H9 (cell line): ENCODE measurements around the gene PSAPL1. TPM values are rescaled to one million over a fixed set of nuclear protein-coding genes. Genes with fewer than 3 reads are reported as not detected.

Experiments used
- DNase-seq: peaks from one replicate; pipeline ENCODE4 v3.0.0-alpha.2; 2017
- H2AFZ ChIP-seq: one replicate; pipeline ENCODE4 v1.6.1; 2013; ENCODE audit warnings: mild to moderate bottlenecking, low read length, control low read depth, moderate library complexity
- H2AK5ac ChIP-seq: 2 replicates; pipeline ENCODE4 v1.6.1; 2013; ENCODE audit warnings: low read length, control low read depth, mixed read lengths; ENCODE audit not compliant: insufficient read length
- H2BK120ac ChIP-seq: one replicate; pipeline ENCODE4 v1.6.1; 2013; ENCODE audit warnings: low read depth, mild to moderate bottlenecking, low read length, control low read depth, inconsistent platforms; ENCODE audit not compliant: poor library complexity, severe bottlenecking
- H2BK12ac ChIP-seq: 2 replicates; pipeline ENCODE4 v1.6.1; 2013; ENCODE audit warnings: low read length, control low read depth, mixed read lengths, low read depth; ENCODE audit not compliant: insufficient read length
- H2BK15ac ChIP-seq: 2 replicates; pipeline ENCODE4 v1.6.1; 2013; ENCODE audit warnings: low read depth, low read length, control low read depth
- H2BK20ac ChIP-seq: one replicate; pipeline ENCODE4 v1.6.1; 2013; ENCODE audit warnings: low read depth, mild to moderate bottlenecking, low read length, control low read depth, inconsistent platforms; ENCODE audit not compliant: poor library complexity, severe bottlenecking
- H2BK5ac ChIP-seq: 2 replicates; pipeline ENCODE4 v1.6.1; 2013; ENCODE audit warnings: low read length, control low read depth, mixed read lengths; ENCODE audit not compliant: insufficient read length
- H3K14ac ChIP-seq: 2 replicates; pipeline ENCODE4 v1.6.1; 2013; ENCODE audit warnings: low read length, control low read depth; ENCODE audit not compliant: insufficient read depth
- H3K18ac ChIP-seq: 2 replicates; pipeline ENCODE4 v1.6.1; 2013; ENCODE audit warnings: low read depth, mild to moderate bottlenecking, mixed read lengths, low read length, control low read depth; ENCODE audit not compliant: insufficient read length
- H3K23ac ChIP-seq: 2 replicates; pipeline ENCODE4 v1.6.1; 2013; ENCODE audit warnings: low read length, control low read depth, mixed read lengths, low read depth; ENCODE audit not compliant: insufficient read length
- H3K23me2 ChIP-seq: 2 replicates; pipeline ENCODE4 v1.6.1; 2013; ENCODE audit warnings: low read depth, mild to moderate bottlenecking, mixed read lengths, low read length, control low read depth; ENCODE audit not compliant: insufficient read length, poor library complexity, severe bottlenecking
- H3K27ac ChIP-seq: 2 replicates; pipeline ENCODE4 v1.5.1; 2013; ENCODE audit warnings: low read length, control low read depth, mixed read lengths, low read depth; ENCODE audit not compliant: insufficient read length
- H3K27me3 ChIP-seq: 2 replicates; pipeline ENCODE4 v1.6.1; 2013; ENCODE audit warnings: low read length, control low read depth, inconsistent platforms; ENCODE audit not compliant: insufficient read depth
- H3K4ac ChIP-seq: 2 replicates; pipeline ENCODE4 v1.6.1; 2013; ENCODE audit warnings: low read depth, mild to moderate bottlenecking, control low read depth, inconsistent platforms, low read length, moderate library complexity
- H3K4me1 ChIP-seq: 2 replicates; pipeline ENCODE4 v1.6.1; 2013; ENCODE audit warnings: low read length, control low read depth, inconsistent platforms; ENCODE audit not compliant: insufficient read depth
- H3K4me2 ChIP-seq: 2 replicates; pipeline ENCODE4 v1.6.1; 2013; ENCODE audit warnings: low read length, control low read depth, mixed read lengths; ENCODE audit not compliant: insufficient read length, insufficient read depth
- H3K56ac ChIP-seq: 2 replicates; pipeline ENCODE4 v1.6.1; 2013; ENCODE audit warnings: low read depth, mild to moderate bottlenecking, mixed read lengths, low read length, control low read depth; ENCODE audit not compliant: insufficient read length
- H3K79me1 ChIP-seq: 2 replicates; pipeline ENCODE4 v1.6.1; 2013; ENCODE audit warnings: low read depth, mild to moderate bottlenecking, moderate library complexity, low read length, control low read depth, inconsistent platforms; ENCODE audit not compliant: insufficient read depth, poor library complexity, severe bottlenecking
- H3K79me2 ChIP-seq: 2 replicates; pipeline ENCODE4 v1.6.1; 2013; ENCODE audit warnings: low read length, control low read depth, inconsistent platforms; ENCODE audit not compliant: insufficient read depth
- H3K9ac ChIP-seq: 2 replicates; pipeline ENCODE4 v1.6.1; 2013; ENCODE audit warnings: low read length, control low read depth, mixed read lengths; ENCODE audit not compliant: insufficient read length; ENCODE audit errors: extremely low read depth
- H3K9me3 ChIP-seq: one replicate; pipeline ENCODE4 v1.6.1; 2013; ENCODE audit warnings: low read depth, low read length, inconsistent platforms; ENCODE audit not compliant: control insufficient read depth
- H3T11ph ChIP-seq: one replicate; pipeline ENCODE4 v1.6.1; 2013; ENCODE audit warnings: mild to moderate bottlenecking, low read length, control low read depth, inconsistent platforms
- H4K20me1 ChIP-seq: one replicate; pipeline ENCODE4 v1.6.1; 2013; ENCODE audit not compliant: control insufficient read depth, insufficient read length, insufficient read depth
- H4K5ac ChIP-seq: 2 replicates; pipeline ENCODE4 v1.6.1; 2013; ENCODE audit warnings: low read depth, mild to moderate bottlenecking, mixed read lengths, low read length, control low read depth; ENCODE audit not compliant: insufficient read length
- H4K8ac ChIP-seq: replicated peaks from 2 replicates; pipeline ENCODE4 v1.6.1; 2013; ENCODE audit warnings: low read length, control low read depth, mixed read lengths, low read depth; ENCODE audit not compliant: insufficient read length
- H4K91ac ChIP-seq: 2 replicates; pipeline ENCODE4 v1.6.1; 2013; ENCODE audit warnings: low read depth, mild to moderate bottlenecking, moderate library complexity, mixed read lengths, low read length, control low read depth; ENCODE audit not compliant: insufficient read length
- H3K27ac Mint-ChIP-seq, 3 experiments: 2 replicates in 2 of 3; 3 replicates in 1 of 3; pipeline ENCODE4 v1.8.0; 2020 to 2021; ENCODE audit warnings: mixed read lengths in 3 of 3, mild to moderate bottlenecking in 1 of 3, moderate library complexity in 1 of 3
- H3K27me3 Mint-ChIP-seq: 2 replicates; pipeline ENCODE4 v1.8.0; 2021; ENCODE audit warnings: low read depth, mild to moderate bottlenecking, moderate library complexity, mixed read lengths
- H3K36me3 Mint-ChIP-seq, 3 experiments: 2 replicates in 2 of 3; 3 replicates in 1 of 3; pipeline ENCODE4 v1.8.0; 2020 to 2021; ENCODE audit warnings: low read depth in 3 of 3, mixed read lengths in 3 of 3; ENCODE audit not compliant: insufficient read depth in 1 of 3
- H3K4me1 Mint-ChIP-seq, 2 experiments: 2 replicates each; pipeline ENCODE4 v1.8.0; 2020; ENCODE audit warnings: mixed read lengths in 2 of 2
- H3K4me3 Mint-ChIP-seq, 2 experiments: 2 replicates in 1 of 2; 3 replicates in 1 of 2; pipeline ENCODE4 v1.8.0; 2020 to 2021; ENCODE audit warnings: mild to moderate bottlenecking in 2 of 2, mixed read lengths in 2 of 2, moderate library complexity in 1 of 2
- H3K9me3 Mint-ChIP-seq, 2 experiments: 2 replicates in 1 of 2; 3 replicates in 1 of 2; pipeline ENCODE4 v1.8.0; 2020; ENCODE audit warnings: mild to moderate bottlenecking in 2 of 2, mixed read lengths in 2 of 2, moderate library complexity in 1 of 2
- whole genome bisulfite sequencing: extraction: QIAGEN DNeasy Blood & Tissue Kit; methylation state at CpG from one replicate; pipeline ENCODE4 v1.1.7; 2013; ENCODE audit warnings: missing lambda C conversion rate, low lambda C conversion rate, mixed read lengths; ENCODE audit not compliant: insufficient read length; ENCODE audit errors: extremely low coverage; 5-methylcytosine and 5-hydroxymethylcytosine counted together
- total RNA-seq: library from RNA; stranded (reverse); gene quantifications from 2 replicates; pipeline ENCODE4 v1.2.1, GENCODE V29; 2021
- TF ChIP-seq, protein P1 (sequence below): fragments of 200-600 bp; sonication (generic); conservative IDR thresholded peaks from 3 replicates; pipeline ENCODE4 v1.8.0; 2021; ENCODE audit warnings: antibody characterized with exemption, mild to moderate bottlenecking

Gene PSAPL1
- total RNA-seq, 1 experiment from 2014 or later, result 0.04 TPM

DNA sequence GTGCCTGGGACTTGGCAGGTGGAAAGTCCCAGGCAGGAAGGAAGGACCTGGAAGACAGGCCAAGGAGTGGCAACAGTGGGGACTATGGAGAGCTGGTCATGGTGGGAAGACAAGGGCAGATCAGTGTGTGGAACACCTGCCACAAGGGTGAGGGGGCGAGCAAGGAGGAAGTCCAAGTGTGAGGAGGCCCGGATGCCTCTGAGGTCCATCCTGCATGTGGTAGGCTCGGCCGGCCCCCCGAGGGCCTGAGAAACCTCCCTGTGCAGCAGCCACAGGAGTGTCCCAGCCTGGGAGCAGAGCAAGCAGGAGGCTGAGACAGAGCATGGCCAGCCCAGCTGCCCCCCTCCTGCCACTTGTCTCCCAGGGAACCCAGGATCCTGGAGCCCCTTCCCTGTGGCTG, 40.5 kb upstream of the PSAPL1 start:
- Mint-ChIP-seq H3K4me1 (peaks cover 13 to 16% of the 10 kb centered on the region in 2 experiments), H3K27ac (no peak overlapping the region), H3K4me3 (no peak overlapping the region), H3K9me3 (no peaks in the 10 kb centered on the region; a peak in 1 of 5 replicates), H3K27me3 (peaks cover 8% of the 10 kb centered on the region), H3K36me3 (no peaks in the 10 kb centered on the region)
- Histone ChIP-seq H3K9me3 (no peaks in the 10 kb centered on the region), H3K4me2 (no peak overlapping the region), H3K79me2 (no peaks in the 10 kb centered on the region), H2BK5ac (no peak overlapping the region), H3K18ac (no peak overlapping the region), H3K27me3 (no peaks in the 10 kb centered on the region), H3K56ac (no peak overlapping the region), H2AFZ (no peak overlapping the region), H3K4me1 (no peaks in the 10 kb centered on the region), H3K23me2 (no peaks in the 10 kb centered on the region), H2BK20ac (no peak overlapping the region), H3K9ac (no peak overlapping the region), H4K8ac (no peak overlapping the region), H3K4ac (no peak overlapping the region), H3T11ph (no peak overlapping the region), H2BK120ac (no peak overlapping the region), H2BK12ac (no peak overlapping the region), H3K79me1 (no peaks in the 10 kb centered on the region), H3K23ac (no peak overlapping the region), H2AK5ac (no peak overlapping the region), H4K5ac (no peak overlapping the region), H3K14ac (no peak overlapping the region), H2BK15ac (no peak overlapping the region), H4K91ac (no peak overlapping the region), H3K27ac (no peak overlapping the region), H4K20me1 (no peaks in the 10 kb centered on the region)
- no CpG with 5 or more reads among the region's 5 CpGs for WGBS
- TF ChIP-seq, protein P1, sequence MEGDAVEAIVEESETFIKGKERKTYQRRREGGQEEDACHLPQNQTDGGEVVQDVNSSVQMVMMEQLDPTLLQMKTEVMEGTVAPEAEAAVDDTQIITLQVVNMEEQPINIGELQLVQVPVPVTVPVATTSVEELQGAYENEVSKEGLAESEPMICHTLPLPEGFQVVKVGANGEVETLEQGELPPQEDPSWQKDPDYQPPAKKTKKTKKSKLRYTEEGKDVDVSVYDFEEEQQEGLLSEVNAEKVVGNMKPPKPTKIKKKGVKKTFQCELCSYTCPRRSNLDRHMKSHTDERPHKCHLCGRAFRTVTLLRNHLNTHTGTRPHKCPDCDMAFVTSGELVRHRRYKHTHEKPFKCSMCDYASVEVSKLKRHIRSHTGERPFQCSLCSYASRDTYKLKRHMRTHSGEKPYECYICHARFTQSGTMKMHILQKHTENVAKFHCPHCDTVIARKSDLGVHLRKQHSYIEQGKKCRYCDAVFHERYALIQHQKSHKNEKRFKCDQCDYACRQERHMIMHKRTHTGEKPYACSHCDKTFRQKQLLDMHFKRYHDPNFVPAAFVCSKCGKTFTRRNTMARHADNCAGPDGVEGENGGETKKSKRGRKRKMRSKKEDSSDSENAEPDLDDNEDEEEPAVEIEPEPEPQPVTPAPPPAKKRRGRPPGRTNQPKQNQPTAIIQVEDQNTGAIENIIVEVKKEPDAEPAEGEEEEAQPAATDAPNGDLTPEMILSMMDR, result no peak
- DNase-seq, result no peak
